B cell (primary cell): ENCODE results near the gene EXOC7.

Experiments
- EZH2 ChIP-seq: IDR thresholded peaks from 2 replicates; pipeline ENCODE4 v1.6.1; 2012; ENCODE audit warnings: borderline replicate concordance, low read depth, mild to moderate bottlenecking, moderate library complexity, low read length; ENCODE audit not compliant: insufficient read depth, poor library complexity, severe bottlenecking
- TF ChIP-seq, protein P1 (sequence below): fragments of 200-600 bp; IDR thresholded peaks from one replicate; pipeline ENCODE4 v1.8.0; 2022; ENCODE audit warnings: antibody characterized with exemption, mild to moderate bottlenecking

DNA sequence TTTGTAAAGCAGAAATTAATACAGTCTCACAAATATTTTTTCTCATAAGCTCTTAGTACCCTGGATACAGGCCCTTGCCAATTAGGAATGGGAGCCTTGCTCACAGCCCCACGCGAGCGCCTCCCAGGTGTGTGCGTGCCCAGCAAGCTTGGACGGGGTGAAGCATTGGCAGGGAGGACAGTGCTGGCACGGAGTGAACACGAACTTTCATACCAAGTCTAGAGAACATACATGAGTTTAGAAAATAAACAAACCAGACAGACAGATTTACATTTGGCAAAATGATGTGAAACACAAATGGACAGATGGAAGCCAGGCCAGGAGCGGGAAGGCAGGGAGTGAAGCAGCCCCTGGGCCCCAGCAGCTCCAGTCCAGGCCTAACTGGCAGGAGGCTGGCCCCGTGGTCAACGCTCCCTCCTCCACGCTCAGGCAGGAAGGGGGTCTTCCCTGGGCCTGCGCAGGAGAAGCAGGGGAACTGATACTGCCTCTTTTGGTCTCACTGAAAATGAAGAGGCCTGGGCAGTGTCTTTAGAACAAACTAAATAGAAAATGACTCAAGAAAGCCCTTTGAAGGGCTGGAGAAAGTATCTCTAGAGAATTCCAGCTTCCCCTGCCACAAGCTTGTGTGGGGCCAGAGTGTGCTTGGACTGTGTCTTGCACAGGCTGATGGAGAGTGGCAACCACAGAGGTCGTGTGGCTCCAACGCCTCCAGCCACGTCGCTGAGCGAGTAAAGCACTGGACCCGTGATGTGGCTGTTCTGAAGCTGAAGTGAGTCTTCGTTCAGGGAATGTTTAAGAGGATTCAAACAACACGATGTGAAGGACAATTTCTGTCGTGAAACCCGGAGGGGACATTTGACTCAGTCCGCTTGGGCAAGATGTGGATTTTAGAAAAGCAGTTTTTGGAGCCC lies 47.4 kb upstream of the EXOC7 start:
- TF ChIP-seq, protein P1, sequence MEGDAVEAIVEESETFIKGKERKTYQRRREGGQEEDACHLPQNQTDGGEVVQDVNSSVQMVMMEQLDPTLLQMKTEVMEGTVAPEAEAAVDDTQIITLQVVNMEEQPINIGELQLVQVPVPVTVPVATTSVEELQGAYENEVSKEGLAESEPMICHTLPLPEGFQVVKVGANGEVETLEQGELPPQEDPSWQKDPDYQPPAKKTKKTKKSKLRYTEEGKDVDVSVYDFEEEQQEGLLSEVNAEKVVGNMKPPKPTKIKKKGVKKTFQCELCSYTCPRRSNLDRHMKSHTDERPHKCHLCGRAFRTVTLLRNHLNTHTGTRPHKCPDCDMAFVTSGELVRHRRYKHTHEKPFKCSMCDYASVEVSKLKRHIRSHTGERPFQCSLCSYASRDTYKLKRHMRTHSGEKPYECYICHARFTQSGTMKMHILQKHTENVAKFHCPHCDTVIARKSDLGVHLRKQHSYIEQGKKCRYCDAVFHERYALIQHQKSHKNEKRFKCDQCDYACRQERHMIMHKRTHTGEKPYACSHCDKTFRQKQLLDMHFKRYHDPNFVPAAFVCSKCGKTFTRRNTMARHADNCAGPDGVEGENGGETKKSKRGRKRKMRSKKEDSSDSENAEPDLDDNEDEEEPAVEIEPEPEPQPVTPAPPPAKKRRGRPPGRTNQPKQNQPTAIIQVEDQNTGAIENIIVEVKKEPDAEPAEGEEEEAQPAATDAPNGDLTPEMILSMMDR, result no peak
- TF ChIP-seq EZH2, result no peak
